Measurements from ENCODE around the gene HOXD4.

The HOXD4 gene

DNA sequence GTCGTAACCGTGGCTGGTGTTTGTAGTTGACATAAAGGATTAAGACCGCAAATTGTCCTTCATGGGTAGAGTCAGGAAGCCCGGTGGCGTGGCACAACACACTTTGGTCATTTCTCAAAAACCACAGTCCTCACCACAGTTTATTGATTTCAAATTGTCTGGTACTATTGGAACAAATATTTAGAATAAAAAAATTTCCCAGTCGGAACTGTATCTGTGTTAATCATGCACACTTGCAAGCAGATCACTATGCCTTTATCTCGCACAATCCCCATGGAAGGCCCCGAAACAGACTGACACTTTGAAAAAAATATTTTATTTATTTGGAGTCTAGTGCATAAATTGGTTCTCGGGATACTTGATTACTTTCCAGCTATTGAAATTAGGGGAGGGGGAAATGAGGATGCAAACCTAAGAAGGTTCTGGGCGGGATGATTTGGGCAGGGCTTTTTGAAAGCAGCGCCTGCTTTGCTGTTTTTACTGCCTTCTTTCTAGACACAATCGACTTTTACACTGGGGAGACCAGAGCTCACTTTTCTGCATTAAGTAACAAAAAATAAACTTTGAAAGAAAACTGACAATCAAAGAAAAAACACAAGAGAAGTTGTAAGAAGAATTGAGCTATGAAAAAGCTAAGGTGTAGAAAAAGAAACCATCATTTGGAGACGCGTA, 21.7 kb downstream of the HOXD4 start:
- POLR2A ChIA-PET = no interaction called here

DNA sequence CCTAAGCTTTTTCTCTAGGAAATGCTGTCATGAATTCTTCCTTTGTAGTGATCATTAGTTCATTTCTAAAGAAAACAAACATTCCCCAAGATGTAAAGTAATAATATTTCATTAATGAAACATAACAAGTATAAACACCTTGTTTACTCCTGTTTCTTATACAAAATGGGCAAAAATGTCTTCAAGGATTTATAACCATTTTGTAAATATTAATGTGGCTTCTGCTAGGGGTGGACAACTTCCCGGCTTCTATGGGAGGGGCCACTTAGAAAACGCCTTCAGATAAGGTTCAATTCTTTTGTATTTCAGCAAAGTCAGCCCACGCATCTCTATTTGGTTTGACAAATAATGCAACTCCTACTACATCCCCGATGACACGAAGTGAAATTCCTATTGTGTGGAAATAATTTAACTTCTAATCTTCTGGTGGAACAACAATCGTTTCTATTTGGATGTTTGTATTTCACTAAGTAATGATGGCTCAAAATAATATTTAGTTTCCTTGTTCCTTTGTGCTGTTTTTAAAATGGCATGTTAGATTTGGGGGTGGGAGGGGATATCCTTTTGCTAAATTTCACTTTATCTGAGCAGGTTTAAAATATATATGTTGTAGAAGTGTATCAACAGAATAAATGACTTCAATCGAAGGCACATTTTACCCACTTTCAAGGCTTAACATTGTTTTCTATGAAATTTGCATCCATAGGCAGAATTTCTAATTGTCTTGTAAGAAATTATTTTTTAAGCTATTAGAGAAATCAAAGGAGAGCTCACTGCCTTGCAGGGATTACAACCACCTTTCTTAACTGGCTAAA, 22.4 kb downstream of the HOXD4 start:
- H3K4me3 ChIP-seq (ENCODE audit: low read depth, low read length) = no peak overlapping the region

More for the DNA sequence above, 21.7 kb downstream of the HOXD4 start:
- TF ChIP-seq, protein P1, sequence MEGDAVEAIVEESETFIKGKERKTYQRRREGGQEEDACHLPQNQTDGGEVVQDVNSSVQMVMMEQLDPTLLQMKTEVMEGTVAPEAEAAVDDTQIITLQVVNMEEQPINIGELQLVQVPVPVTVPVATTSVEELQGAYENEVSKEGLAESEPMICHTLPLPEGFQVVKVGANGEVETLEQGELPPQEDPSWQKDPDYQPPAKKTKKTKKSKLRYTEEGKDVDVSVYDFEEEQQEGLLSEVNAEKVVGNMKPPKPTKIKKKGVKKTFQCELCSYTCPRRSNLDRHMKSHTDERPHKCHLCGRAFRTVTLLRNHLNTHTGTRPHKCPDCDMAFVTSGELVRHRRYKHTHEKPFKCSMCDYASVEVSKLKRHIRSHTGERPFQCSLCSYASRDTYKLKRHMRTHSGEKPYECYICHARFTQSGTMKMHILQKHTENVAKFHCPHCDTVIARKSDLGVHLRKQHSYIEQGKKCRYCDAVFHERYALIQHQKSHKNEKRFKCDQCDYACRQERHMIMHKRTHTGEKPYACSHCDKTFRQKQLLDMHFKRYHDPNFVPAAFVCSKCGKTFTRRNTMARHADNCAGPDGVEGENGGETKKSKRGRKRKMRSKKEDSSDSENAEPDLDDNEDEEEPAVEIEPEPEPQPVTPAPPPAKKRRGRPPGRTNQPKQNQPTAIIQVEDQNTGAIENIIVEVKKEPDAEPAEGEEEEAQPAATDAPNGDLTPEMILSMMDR (IDR thresholded peaks at IDR 0.05; ENCODE audit: insufficient read depth, low read length, missing control alignments) = no peak
- no peak overlapping the region for H3K4me3 ChIP-seq (ENCODE audit: low read depth, low read length)
- DNase-seq (ENCODE audit: low read depth, low spot score) = no peak
- CTCF ChIA-PET = interaction anchor here (1.2 to 1.5 kb wide), 2 partner anchors 14 to 282 kb away, joined by 4 read pairs; no protein-coding TSS in a partner anchor

DNA sequence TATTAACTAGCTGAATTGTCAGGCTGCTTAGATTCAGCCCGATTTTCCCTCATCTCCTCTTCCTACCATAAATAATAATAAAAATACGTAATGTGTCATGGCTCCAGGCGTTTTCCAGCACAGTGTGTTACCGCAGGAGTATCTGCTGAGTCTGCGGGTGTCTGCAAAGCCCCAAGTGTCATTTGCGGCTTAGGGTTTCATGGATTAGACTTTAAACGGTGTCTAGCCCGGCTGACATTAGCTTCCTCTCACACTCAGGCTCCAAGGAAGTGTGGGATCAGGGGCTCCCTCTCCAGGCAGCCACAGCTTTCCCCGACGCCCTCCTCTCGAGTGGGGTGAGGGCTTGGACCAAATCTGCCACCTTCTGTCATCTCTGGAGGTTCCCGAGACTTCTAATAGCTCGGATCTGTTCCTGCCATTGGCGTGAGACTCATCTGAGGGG, 23.1 kb downstream of the HOXD4 start:
- TF ChIP-seq, protein P1 (IDR thresholded peaks at IDR 0.05; ENCODE audit: insufficient read depth, low read length, missing control alignments) = no peak
- POLR2A ChIA-PET = no interaction called here
- no peak for DNase-seq (ENCODE audit: low read depth, low spot score)
- CTCF ChIA-PET = interaction anchor here (0.7 to 1.5 kb wide), 7 partner anchors 12 to 380 kb away, joined by 3 to 8 read pairs (median 4); no protein-coding TSS in a partner anchor
- H3K4me3 ChIP-seq (ENCODE audit: low read depth, low read length) = no peak overlapping the region; the same call in 1 of the 2 replicates

More for the DNA sequence above, 22.4 kb downstream of the HOXD4 start:
- TF ChIP-seq, protein P1 (IDR thresholded peaks at IDR 0.05; ENCODE audit: insufficient read depth, low read length, missing control alignments) = no peak
- no peak for DNase-seq (ENCODE audit: low read depth, low spot score)
- CTCF ChIA-PET = interaction anchor here (0.7 to 1.5 kb wide), 6 partner anchors 11 to 281 kb away, joined by 3 to 8 read pairs (median 4); no protein-coding TSS in a partner anchor
- POLR2A ChIA-PET = no interaction called here

DNA sequence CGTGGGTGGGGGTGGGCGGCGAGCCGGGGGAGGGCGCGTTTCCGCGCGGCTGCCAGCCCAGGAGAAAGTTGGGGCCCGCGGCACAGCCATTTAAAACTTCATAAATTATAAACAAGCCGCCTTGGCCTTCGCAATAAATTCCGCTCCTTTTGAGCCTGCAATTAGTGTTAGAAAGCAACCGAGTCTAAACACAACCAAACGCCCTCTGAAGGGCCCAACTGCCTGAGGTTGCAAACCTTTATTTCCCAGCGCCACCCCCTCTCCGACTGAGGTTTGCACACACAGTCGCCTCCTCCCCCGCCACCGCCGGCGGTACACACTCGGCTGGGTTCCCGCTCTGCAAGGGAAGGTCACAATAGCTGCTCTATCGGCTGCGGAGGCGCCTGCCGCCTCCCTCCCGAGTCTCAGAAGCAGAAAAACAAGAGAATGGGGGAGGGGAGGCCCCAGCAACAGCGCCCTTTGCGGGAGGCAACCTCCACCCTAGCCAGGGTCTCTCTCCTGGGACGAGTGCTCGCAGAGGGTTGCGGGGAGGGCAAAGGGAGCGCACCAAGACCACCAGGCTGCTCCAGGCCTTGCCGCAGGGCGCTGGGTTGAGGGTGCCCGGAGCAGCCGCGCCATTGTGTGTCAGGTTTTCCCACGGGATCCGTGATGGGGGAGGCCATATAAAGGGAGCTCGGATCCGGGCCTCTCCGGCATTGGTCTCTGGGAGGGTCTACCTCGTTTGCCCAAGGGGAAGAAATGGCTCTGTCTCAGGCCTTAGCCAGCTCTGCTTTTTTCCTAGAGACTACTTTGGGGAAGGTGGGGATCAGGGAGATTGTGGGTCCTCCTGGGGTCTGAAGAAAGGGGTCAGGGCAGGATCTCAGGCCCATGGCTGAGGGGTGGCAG, 23.7 kb downstream of the HOXD4 start:
- no peak overlapping the region for H3K4me3 ChIP-seq (ENCODE audit: low read depth, low read length)
- DNase-seq (ENCODE audit: low read depth, low spot score) = no peak
- CTCF ChIA-PET = interaction anchor here (0.9 to 1.8 kb wide), 9 partner anchors 8 to 380 kb away, joined by 3 to 8 read pairs (median 4); no protein-coding TSS in a partner anchor
- TF ChIP-seq, protein P1 (IDR thresholded peaks at IDR 0.05; ENCODE audit: insufficient read depth, low read length, missing control alignments) = no peak
- POLR2A ChIA-PET = no interaction called here

DNA sequence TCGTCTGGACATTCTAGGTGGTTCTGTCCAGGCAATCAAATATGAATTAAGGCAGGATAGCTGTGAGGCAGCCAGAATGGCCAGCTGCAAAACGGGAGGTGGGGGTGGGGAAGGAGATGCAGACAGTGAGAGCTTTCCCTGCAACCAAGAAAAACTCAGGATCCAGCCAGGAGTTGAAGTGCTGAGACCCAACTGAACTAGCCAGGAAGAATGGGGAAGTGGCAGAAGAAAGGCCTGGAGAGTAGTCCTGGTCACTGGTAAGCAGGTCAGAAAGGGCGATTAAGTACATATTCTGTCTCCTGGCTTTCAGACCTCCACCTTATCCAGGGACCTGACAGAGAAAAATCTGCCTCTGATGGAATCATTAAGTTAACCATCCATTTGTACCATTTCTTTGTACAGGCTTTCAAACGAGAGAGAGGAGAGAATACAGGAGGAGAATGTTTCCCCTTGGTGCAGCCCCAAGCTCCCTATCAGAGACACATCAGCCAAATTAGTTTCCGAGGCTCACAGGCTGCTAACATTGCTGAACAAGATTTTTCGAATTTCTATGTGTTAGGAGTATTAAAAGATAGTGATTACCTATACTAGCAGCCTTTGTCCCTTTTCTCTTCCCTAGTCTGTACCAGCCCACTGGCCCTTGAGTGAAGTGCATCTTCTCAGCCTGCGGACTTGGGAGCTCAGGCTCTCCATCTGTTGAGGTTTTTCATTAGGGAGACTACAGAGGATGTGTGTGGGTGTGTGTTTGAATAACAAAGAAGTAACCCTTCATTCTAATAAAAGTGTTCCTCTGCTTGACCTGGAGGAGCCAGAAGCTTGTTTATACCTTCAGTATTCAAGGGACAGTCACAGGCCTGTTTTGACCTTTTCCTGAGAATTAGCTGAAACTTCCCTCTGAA, 24.6 kb downstream of the HOXD4 start:
- DNase-seq (ENCODE audit: low read depth, low spot score) = no peak
- TF ChIP-seq, protein P1 (IDR thresholded peaks at IDR 0.05; ENCODE audit: insufficient read depth, low read length, missing control alignments) = no peak
- no peak overlapping the region for H3K4me3 ChIP-seq (ENCODE audit: low read depth, low read length)
- ChIA-PET POLR2A (no interaction called here), CTCF (interaction anchor here (0.9 to 1.8 kb wide), 4 partner anchors 9 to 379 kb away, joined by 3 to 6 read pairs (median 5); no protein-coding TSS in a partner anchor)

Data from AG04449 (cell line).